Esophagus muscularis mucosa (tissue), 4 donors: ENCODE measurements around the gene CDHR5.

Source experiments
- CTCF ChIP-seq, 3 experiments: fragments of 200-600 bp in 2 of 3; fragments of 450-650 bp in 1 of 3; sonication (generic) in 2 of 3; IDR thresholded peaks; one replicate each; pipeline ENCODE4 v1.5.1; 2017 to 2019; ENCODE audit warnings: antibody characterized with exemption in 3 of 3, mild to moderate bottlenecking in 2 of 3, moderate library complexity in 1 of 3
- EP300 ChIP-seq: sonication (generic); formaldehyde crosslinking; IDR thresholded peaks from one replicate; pipeline ENCODE4 v1.6.1; 2017; ENCODE audit warnings: antibody characterized with exemption
- POLR2AphosphoS5 ChIP-seq, 2 donors: sonication (generic); formaldehyde crosslinking; IDR thresholded peaks; one replicate each; pipeline ENCODE4 v1.6.1; 2017; ENCODE audit warnings: antibody characterized with exemption in 2 of 2

- TF ChIP-seq POLR2AphosphoS5 (IDR thresholded peaks at IDR 0.05) (no peak), CTCF (IDR thresholded peaks at IDR 0.05) (no peak), EP300 (no peak)
Observed at GRCh38 chr11:607971-608659, 16.6 kb downstream of the CDHR5 start.
